NAMALWA (cell line): ENCODE data around the gene NUDT9.
"Not testable (repeated sequence)": the region's sequence is repeated elsewhere in the genome, so short reads cannot be mapped to it uniquely, and the experiment has no call there.

Experiments used
- DNase-seq: peaks from one replicate; pipeline ENCODE4 v3.0.0-alpha.2; 2015; ENCODE audit warnings: low spot score

NUDT9 gene

DNA sequence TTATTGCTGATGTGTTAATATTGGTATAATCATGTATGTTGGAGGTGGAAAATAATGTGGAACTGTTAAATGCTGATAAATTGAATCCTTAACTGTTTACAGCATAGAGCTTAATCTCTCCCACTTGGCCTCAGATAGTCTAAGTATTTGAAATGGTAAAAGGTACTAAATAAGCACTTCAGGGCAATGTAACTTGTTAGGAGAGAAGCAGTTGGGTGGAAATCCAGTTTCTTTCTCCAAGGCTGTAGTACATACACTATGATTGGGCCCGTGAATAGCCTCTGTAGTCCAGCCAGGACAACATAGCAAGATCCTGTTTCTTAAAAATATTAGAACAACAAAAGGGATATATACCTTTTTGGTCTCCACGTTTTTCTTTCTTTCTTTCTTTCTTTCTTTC is 39.7 kb downstream of the NUDT9 start:
- DNase-seq: no peak

- peak; percentile 74 for DNase-seq
These were observed 43.5 kb downstream of the NUDT9 start for GRCh38 chr4:87465739-87466366.

DNA sequence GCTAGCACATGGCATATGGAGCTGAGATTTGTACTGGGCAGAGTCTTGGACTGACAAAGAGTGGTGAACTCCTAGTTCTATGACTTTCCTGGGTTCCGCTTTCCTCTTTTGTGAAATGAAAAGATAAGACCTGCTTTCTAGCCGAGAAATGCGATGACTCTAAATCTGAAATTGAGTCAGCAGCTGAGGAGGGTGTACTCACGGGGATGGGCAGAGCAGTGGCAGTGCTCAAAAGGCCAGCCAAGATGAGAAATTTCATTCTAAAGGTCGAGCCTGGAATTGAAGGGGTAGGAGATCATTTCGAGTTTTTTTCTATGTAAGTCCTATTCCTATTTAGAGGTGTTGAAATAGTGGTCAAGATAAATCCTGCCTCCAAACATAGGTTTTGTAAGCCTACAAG is 47.0 kb downstream of the NUDT9 start:
- DNase-seq: no peak

- no peak for DNase-seq
These were observed 54.6 kb downstream of the NUDT9 start for GRCh38 chr4:87476934-87477333.

DNA sequence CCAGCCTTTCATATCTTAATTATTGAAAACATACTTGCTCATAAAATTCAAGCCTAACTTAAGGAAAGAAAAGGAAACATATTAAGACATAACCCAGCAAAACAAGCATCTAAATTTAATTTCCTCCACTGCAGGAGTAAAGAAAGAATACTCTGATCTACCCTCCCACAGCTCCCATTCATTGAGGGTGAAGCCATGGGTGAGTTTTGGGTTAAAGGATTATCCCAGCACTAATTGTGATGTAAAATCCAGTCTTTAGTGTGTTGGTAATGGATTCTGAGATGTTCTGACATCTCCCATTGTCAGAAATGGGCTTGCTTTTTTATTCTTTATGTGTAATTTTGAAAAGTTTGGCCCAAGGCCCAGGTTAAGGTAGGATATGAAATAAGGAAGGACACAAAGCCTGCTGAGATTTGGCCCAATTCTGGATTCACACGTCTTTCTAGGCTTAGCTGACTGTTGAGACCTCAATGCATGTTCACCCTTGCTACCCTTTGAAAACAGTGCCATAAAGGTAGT is 56.4 kb downstream of the NUDT9 start:
- no peak for DNase-seq

GRCh38 chr4:87481377-87481776 is 59.0 kb downstream of the NUDT9 start:
- DNase-seq: no peak

- not testable (repeated sequence) for DNase-seq
These were observed 60.9 kb downstream of the NUDT9 start for GRCh38 chr4:87483247-87483646.

- not testable (repeated sequence) for DNase-seq
These were observed 66.3 kb downstream of the NUDT9 start for GRCh38 chr4:87488666-87489065.

- no peak for DNase-seq
These were observed 67.3 kb downstream of the NUDT9 start for GRCh38 chr4:87489678-87490077.

DNA sequence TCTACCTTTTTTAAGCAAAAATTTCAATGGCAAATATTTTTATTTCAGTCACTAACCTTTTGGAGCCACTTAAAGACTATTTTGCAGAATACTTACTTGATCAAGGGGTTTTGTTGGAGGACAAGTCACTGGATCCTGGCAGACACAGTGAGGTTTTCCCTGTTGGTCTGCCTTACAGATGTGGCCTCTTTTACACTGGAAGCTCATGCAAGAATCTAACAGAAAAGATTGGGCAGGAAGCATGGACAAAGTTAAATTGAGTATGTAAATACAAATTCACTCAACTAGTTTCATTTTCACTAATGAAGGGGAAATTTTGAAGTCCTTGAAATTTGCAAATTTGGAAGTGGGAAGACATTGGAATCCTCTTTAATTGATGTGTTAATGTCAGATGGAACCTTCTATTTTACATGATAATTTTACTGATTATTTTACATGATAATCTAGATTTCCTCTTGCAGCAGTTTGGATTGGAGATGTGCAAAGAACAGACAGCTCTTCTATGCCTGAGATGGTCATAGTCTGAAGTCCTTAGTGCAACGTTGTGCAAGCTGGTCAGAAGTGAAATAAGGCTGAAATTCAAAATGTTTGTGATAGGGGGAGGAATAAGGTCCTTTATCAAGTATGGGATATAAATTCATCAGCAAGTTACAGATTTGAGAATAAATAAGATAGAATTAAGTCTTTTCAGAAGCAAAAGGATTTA is 68.4 kb downstream of the NUDT9 start:
- DNase-seq: no peak

- DNase-seq: no peak
These were observed 69.1 kb downstream of the NUDT9 start for GRCh38 chr4:87491436-87491835.

DNA sequence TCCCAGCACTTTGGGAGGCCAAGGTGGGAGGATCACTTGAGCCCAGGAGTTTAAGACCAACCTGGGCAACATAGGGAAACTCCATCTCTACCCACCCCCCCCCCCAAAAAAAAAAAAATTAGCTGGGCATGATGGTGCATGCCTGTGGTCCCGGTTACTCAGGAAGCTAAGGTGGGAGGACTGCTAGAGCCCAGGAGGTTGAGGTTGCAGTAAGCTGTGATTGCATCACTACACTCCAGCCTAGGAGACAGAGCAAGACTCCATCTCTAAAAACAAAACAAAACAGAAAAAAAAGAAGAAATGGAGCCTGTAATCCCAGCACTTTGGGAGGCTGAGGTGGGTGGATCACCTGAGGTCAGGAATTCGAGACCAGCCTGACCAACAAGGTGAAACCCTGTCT is 69.5 kb downstream of the NUDT9 start:
- DNase-seq: not testable (repeated sequence)

DNA sequence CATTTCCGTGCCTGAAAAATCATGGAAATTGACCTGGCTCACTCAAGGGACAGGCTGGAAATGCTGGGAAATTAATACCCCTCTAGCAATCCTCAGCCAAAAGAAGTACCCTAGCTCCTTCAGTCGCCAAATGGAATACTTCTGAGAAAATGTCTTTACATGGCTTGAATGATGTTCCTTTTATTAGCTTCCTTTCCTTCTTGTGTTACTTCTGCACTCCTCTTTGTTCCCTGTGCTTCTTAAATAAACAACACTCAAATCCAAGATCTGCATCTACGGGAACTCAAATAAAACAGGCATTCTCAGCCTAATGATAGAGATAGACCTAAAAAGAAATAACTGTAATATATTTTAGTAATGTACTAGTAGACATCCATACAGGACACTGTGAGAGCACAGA is 70.7 kb downstream of the NUDT9 start:
- no peak for DNase-seq

DNA sequence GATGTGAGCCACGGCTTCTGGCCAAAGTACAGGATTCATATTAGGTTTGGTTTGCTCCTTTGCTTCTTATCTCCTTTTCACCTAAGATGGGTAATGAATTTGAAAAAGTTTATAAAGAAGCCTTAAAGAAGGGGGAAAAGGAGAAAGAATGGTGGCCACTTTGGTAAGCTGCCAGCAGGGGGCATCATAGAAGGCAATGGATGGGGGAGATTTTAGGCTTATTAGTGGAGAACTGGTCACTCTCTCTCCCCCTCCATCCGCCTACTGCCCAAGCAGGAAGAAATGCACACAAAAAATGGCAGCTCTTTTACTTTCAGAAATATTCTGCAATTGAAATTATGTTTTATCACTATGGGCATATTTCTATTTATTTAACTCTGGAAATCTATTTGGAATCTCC is 74.8 kb downstream of the NUDT9 start:
- peak; percentile 29 for DNase-seq

DNA sequence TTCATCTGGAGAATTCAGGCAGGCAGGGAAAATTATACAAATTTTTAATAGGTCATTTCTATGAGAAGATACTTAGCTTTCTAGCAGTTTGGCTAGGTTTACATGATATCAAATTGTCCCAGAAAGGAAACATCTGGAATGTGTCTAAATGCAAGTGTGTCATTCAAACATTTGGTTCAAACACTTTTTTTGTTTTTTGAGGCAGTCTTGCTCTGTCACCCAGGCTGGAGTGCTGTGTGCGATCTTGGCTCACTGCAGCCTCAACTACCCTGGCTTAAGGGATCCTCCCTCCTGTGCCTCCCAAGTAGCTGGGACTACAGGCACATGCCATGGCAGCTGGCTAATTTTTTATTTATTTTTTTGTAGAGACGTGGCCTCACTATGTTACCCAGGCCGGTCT is 75.2 kb downstream of the NUDT9 start:
- DNase-seq: no peak

GRCh38 chr4:87498446-87498900 is 76.1 kb downstream of the NUDT9 start:
- DNase-seq: no peak

GRCh38 chr4:87499403-87500091 is 77.2 kb downstream of the NUDT9 start:
- DNase-seq: no peak

DNA sequence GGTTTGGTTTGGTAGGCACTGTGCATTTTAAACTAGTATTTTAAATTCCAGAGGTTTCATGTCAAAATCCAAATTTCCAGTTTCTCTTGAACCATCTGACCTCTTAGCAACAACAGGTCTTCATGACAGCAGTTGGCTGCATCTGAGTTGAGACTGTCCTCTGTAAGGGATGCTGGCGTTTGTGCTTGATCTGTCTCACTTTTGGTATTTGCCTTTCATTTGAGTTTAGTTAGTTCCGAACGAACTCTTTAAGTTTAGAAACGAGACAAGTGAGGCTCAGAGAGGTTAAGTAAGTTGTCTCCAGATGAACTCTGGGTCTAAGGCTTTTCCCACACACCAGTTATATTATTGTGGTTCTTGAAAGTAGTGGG is 77.7 kb downstream of the NUDT9 start:
- DNase-seq: no peak

DNA sequence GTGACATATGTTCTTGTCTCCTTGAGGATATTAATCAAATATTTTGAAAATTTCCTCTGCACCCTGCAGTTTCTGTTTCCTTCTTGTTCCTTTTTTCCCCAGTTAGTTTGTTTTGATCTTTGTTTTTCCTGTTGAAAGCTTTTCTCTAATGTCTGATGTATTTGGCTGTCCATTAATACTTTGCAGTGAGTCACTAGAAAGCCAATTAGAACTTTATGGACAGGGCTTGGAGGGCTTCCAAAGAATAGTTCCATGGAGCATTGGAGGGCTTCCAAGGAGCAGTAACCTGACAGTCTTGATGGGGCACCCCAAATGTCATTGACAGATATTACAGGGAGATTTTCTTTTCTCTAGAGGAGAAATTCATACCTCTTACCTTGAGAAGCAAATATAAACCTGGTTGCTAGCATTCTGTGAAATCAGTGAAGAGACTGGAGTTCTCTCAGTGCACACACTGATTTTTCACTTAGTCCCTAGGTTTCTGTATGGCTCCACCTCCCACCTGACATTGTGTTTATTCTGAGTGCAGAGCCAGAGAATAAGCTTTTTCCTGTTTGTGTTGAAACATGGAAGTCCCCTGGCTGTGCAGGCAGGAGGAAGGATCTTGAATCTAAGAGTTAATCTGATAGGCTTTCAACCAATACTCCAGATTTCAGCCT is 80.3 kb downstream of the NUDT9 start:
- DNase-seq: no peak

DNA sequence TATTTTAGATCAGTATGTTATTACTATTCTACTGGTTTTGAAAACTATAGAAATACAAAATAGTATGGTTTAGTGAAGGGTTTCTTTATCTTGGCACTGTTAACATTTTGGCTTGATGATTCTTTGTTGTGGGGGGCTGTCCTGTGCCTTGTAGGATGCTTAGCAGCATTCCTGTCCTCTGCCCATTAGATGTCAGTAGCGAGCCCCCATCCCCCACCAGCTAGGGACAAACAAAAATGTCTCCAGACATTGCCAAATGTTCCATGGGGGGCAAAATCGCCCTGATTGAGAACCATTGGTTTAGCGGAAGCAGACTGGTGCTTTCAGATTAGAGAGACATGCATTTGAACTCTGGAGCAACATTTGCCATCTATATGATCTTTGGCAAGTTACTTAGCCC is 83.5 kb downstream of the NUDT9 start:
- DNase-seq: no peak

DNA sequence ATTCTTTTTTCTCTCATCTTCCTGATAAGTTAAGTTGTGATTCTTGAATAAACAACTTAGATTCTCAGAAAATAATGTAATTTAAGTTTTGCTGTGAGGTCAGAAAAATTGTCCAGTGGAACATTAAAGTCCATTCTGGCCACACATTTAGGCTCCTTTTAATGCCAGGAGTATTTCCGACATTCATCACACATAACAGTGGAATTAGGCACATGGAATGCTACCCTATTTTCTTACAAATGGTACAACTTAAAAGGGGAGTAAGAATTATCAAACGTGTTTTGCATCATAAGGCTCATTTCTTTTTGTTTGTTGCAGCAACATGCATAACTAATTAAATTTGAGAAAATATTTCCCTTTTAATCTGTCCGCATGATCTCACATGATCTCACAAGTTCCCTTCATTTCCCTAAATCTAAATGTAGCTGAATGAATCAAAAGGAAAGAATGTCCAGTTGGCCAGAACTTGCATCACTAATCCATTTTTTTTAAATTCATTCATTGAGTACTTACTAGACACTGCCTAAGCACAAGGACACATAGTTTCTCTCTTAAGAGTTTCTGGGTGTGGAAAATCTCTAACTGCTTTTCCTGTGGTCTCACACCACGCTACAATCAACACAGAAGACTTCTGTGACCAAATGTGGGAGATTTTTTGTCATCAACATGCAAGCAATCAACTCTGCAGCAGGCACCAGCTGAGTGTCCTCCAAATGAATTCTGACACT is 84.8 kb downstream of the NUDT9 start:
- DNase-seq: no peak
